Measurements from ENCODE around the gene ARSK.

Gene ARSK

DNA sequence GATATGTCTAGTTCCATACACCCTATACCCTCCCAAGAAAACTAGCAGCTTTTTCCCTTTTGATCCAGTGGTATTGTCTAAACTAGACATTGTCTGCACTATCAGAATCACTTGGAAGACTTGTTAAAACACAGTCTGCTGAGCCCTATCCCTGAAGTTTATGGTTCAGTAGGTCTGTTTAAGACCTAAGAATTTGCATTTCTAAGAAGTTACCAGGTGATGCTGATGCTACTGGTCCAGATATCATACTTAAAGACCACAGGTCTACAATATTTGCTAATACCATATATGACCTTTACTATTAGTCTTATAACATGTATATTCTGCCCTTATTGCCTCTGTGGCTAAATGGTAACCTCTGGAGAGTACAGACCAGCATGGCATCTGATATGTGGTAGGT, 23.4 kb upstream of the ARSK start:
- TF ChIP-seq, protein P1, sequence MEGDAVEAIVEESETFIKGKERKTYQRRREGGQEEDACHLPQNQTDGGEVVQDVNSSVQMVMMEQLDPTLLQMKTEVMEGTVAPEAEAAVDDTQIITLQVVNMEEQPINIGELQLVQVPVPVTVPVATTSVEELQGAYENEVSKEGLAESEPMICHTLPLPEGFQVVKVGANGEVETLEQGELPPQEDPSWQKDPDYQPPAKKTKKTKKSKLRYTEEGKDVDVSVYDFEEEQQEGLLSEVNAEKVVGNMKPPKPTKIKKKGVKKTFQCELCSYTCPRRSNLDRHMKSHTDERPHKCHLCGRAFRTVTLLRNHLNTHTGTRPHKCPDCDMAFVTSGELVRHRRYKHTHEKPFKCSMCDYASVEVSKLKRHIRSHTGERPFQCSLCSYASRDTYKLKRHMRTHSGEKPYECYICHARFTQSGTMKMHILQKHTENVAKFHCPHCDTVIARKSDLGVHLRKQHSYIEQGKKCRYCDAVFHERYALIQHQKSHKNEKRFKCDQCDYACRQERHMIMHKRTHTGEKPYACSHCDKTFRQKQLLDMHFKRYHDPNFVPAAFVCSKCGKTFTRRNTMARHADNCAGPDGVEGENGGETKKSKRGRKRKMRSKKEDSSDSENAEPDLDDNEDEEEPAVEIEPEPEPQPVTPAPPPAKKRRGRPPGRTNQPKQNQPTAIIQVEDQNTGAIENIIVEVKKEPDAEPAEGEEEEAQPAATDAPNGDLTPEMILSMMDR (IDR thresholded peaks at IDR 0.05; ENCODE audit: unreplicated experiment in 3 of 3), result no peak
- Mint-ChIP-seq H3K27me3 (ENCODE audit: low read depth) (no peaks in the 10 kb centered on the region), H3K36me3 (ENCODE audit: low read depth) (peaks cover 68% of the 10 kb centered on the region), H3K4me3 (no peak overlapping the region), H3K27ac (no peak overlapping the region), H3K4me1 (no peaks in the 10 kb centered on the region), H3K9me3 (no peaks in the 10 kb centered on the region)

- Mint-ChIP-seq H3K4me1 (no peaks in the 10 kb centered on the region), H3K36me3 (ENCODE audit: low read depth) (peaks cover 69% of the 10 kb centered on the region), H3K27me3 (ENCODE audit: low read depth) (no peaks in the 10 kb centered on the region), H3K9me3 (no peaks in the 10 kb centered on the region), H3K27ac (no peak overlapping the region), H3K4me3 (no peak overlapping the region)
- TF ChIP-seq, protein P1 (IDR thresholded peaks at IDR 0.05; ENCODE audit: unreplicated experiment in 3 of 3), result no peak
These were observed 22.5 kb upstream of the ARSK start for GRCh38 chr5:95532415-95532814.

GRCh38 chr5:95533106-95533505, 21.8 kb upstream of the ARSK start:
- no peaks in the 10 kb centered on the region for H3K9me3 Mint-ChIP-seq
- no peaks in the 10 kb centered on the region for H3K27me3 Mint-ChIP-seq (ENCODE audit: low read depth)
- H3K36me3 Mint-ChIP-seq (ENCODE audit: low read depth), result peaks cover 62% of the 10 kb centered on the region
- TF ChIP-seq, protein P1 (IDR thresholded peaks at IDR 0.05; ENCODE audit: unreplicated experiment in 3 of 3), result no peak
- no peak overlapping the region for H3K27ac Mint-ChIP-seq
- H3K4me3 Mint-ChIP-seq, result no peak overlapping the region
- no peaks in the 10 kb centered on the region for H3K4me1 Mint-ChIP-seq

- Mint-ChIP-seq H3K27ac (no peak overlapping the region), H3K36me3 (ENCODE audit: low read depth) (peaks cover 57% of the 10 kb centered on the region), H3K4me3 (no peak overlapping the region), H3K9me3 (no peaks in the 10 kb centered on the region), H3K4me1 (no peaks in the 10 kb centered on the region), H3K27me3 (ENCODE audit: low read depth) (no peaks in the 10 kb centered on the region)
- TF ChIP-seq, protein P1 (IDR thresholded peaks at IDR 0.05; ENCODE audit: unreplicated experiment in 3 of 3), result no peak
These were observed 21.1 kb upstream of the ARSK start for GRCh38 chr5:95533761-95534160.

- Mint-ChIP-seq H3K4me3 (no peak overlapping the region), H3K27me3 (ENCODE audit: low read depth) (no peaks in the 10 kb centered on the region), H3K4me1 (no peaks in the 10 kb centered on the region), H3K9me3 (no peaks in the 10 kb centered on the region), H3K27ac (no peak overlapping the region), H3K36me3 (ENCODE audit: low read depth) (peaks cover 67% of the 10 kb centered on the region)
- TF ChIP-seq, protein P1 (IDR thresholded peaks at IDR 0.05; ENCODE audit: unreplicated experiment in 3 of 3), result no peak
These were observed 17.4 kb upstream of the ARSK start for GRCh38 chr5:95537501-95537900.

DNA sequence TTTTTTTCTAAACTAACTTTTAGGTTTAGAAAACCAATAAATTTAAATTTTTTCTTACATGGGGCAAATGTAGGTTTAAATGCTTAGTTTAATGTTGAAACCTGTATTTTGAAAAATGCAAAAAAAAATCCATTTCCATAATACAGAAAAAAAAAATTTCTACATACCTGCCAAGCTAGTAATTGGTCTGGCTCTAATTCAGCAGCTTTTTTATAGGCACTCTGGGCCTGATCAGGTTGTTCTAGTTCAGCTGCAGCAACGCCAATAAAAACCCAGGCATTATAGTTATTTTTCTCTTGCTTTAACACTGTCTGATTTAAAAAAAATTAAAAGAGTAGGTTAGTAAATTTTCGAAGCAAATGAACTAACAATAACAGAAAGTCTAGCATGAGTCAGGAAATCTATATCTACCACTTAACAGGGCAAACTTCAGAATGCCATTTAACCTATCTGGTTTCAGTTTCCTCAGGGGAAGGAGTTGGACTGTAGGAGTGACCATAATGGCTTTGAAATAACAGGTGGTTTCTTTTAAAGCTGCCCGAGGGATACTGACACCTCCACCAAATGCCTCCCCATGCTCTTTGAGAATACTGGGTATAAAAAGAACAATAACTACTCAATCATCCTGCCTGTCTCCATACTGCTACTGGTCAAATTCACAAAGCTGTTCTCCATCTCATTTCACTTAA, 11.7 kb upstream of the ARSK start:
- TF ChIP-seq, protein P1 (IDR thresholded peaks at IDR 0.05; ENCODE audit: unreplicated experiment in 3 of 3), result no peak
- H3K4me3 Mint-ChIP-seq, result no peak overlapping the region
- no peaks in the 10 kb centered on the region for H3K9me3 Mint-ChIP-seq
- H3K36me3 Mint-ChIP-seq (ENCODE audit: low read depth), result peaks cover 45% of the 10 kb centered on the region
- peaks cover 9% of the 10 kb centered on the region for H3K4me1 Mint-ChIP-seq
- H3K27me3 Mint-ChIP-seq (ENCODE audit: low read depth), result no peaks in the 10 kb centered on the region
- H3K27ac Mint-ChIP-seq, result peak overlapping the region in 1 of 3 experiments; percentile 28

All from nephron (organoid).